ENCODE measurements around the gene PTGER3.
A peak's percentile ranks its signal among the peaks of the same experiment; 100 is the strongest.
"Not testable (repeated sequence)": the region's sequence is repeated elsewhere in the genome, so short reads cannot be mapped to it uniquely, and the experiment has no call there.

PTGER3 gene

GRCh38 chr1:71002709-71003475 lies 44.7 kb downstream of the PTGER3 start:
- no peak for DNase-seq

GRCh38 chr1:71001624-71002023 lies 46.0 kb downstream of the PTGER3 start:
- no peak for DNase-seq

GRCh38 chr1:70997793-70998192 lies 49.8 kb downstream of the PTGER3 start:
- no peak for DNase-seq

DNA sequence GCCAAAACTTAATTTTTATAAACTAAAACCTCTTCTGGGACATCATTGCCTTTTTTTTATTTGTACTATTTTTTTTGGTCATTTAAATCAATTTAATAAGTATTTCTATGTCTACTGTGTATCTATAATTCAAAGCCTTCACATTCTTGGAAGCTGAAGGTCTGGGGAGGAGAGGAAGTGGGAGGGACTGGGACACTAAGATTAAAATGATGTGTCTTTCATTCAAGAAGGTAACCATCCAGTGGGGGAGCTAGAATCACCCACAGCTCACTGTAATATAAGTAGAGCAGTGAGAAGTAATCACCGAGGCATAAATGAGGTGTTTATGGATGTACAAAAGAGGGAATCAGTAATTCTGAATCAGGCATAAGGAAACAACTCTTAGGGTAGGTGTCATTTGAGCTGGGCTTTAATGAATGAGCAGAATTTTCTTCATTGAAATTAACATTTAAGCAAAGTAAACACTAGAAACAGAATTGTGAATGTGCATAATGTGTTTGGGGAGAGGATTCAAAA lies 52.8 kb downstream of the PTGER3 start:
- DNase-seq = no peak

DNA sequence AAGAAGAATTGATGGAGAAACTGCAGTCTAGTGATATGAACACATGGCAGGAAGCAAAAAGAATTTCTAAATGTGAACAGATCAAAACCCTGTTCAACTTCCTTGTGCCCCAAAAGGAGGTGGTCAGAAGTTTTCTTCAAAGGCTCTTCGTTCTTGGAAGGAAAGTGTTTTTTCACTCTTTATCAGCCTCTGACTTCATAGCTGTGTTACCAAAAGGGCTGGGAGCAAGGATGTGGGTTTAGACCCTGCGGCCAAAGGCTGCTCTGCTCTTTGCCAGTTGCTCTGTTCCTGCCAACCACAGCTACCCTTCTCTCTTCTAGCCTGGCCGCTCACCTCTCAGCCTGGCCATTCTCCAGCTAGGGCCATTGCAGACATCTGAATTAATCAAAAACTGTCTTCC lies 53.8 kb downstream of the PTGER3 start:
- DNase-seq = no peak

DNA sequence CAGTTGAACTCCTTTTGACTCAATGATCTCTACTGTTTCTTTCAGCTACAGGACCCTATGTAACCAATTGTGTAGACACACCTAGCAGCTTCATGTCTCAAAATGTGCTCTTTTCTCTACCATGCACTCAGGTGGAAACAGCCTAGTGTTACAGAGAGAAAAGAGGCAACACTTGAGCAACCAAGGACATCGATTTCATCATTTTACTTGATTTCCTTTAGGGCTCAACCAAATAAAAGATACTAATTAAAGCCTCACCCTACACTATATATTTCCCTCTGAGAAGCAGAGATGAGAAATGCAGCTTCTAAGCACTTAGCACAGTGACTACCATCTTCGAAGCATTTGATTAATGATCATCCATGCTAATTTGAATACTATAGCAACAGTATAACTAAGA lies 55.1 kb downstream of the PTGER3 start:
- DNase-seq = no peak

GRCh38 chr1:70990469-70991253 lies 57.0 kb downstream of the PTGER3 start:
- DNase-seq = no peak

GRCh38 chr1:70987497-70987896 lies 60.1 kb downstream of the PTGER3 start:
- no peak for DNase-seq

- not testable (repeated sequence) for DNase-seq
Observed at GRCh38 chr1:70985776-70986225, 61.8 kb downstream of the PTGER3 start.

DNA sequence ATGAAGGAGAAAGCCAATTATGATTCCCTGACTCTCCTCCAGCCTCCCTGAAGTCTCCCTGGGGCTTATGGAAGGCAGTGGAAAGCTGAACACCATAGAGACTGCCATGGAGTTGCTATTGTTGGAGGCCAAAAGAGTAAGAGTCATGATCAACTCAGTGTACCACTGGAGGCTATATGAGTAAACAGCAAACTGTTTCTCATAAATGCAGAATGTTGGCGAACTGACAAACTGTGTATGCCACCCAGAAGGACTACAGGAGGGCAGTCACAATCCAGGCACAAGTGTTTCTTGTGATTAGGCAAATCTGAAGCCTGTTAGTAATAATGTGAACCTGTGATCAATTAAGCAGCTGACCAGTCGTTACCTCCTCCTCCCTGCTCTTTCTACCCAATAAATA lies 62.3 kb downstream of the PTGER3 start:
- not testable (repeated sequence) for DNase-seq

DNA sequence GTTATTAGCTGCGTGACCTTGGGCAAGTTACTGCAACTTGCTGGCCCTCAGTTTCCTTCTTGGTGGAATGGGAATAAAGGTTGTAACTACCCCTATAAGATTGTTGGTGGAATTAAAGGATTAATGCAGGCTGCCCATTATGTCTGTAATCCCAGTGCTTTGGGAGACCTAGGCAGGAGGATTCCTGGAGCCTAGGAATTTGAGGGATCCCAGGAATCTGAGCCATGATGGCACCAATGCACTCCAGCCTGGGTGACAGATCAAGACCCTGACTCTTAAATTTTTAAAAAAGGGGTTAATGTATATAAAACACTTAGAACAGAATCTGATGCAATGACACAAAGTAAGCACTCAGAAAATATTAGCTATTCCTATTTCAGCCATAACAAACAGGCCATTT lies 67.3 kb downstream of the PTGER3 start:
- DNase-seq = no peak

- DNase-seq = no peak
Observed at GRCh38 chr1:70979881-70980280, 67.7 kb downstream of the PTGER3 start.

DNA sequence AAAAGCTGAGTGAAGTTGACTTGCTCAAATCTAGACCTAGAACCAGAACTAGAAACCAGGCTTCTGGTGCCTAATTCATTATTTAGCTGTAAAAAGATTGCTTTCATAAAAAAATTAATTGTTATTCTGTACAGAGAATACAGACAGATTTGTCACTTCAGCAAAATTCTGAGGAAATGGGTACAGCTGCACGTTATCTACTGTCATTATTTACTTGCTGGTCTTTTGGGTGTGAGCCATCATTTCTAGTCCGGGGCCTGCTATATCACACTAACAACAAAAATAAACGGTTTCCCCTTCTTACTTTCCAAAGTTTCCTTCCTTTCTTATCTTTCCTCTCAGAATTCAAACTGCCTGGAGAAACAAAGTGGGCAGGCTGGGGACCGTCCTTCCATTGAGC lies 68.3 kb downstream of the PTGER3 start:
- DNase-seq = no peak

DNA sequence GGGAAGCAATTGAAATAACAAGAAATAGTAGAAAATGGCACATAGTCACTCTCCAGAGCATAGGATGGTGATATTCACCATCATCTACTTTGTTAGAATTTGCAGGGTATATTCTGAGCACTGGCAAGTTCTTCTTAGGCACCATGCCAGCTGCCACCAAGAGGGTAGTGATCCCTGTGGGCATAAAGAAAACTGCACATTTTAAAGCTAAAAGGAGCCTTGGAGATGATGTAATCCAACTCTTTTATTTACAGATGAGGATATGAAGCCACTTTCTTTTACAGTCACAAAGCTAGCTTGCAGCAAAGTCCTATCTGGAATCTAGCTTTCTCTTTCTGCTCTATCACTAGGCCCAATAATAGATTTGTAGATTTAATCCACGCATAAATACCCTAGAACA lies 69.0 kb downstream of the PTGER3 start:
- DNase-seq = no peak

GRCh38 chr1:70977575-70977974 lies 70.0 kb downstream of the PTGER3 start:
- DNase-seq = no peak

- no peak for DNase-seq
Observed at GRCh38 chr1:70977041-70977440, 70.6 kb downstream of the PTGER3 start.

DNA sequence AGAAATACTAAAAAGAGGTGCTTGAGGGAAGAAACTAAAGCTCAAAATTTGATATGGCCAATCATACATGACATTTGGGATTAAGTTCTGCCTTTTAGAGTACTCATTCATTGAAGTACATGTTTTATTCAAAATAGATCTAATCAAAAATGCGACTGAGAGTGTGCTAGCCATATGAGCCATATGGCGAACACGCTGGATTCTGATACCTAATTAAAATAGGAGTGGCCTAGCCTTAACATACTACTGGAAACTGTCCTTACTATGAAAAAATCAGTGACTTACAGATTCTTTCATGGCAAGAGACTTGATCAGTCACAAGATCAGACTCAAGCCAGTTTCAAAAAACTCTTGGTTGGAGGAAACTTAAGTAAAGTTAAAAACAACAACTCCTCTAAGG lies 73.9 kb downstream of the PTGER3 start:
- no peak for DNase-seq

- DNase-seq = no peak
Observed at GRCh38 chr1:70970407-70970806, 77.2 kb downstream of the PTGER3 start.

GRCh38 chr1:70966018-70966638 lies 81.5 kb downstream of the PTGER3 start:
- DNase-seq = peak; percentile 2

- no peak for DNase-seq
Observed at GRCh38 chr1:70963374-70963773, 84.2 kb downstream of the PTGER3 start.

GRCh38 chr1:70961374-70961975 lies 86.1 kb downstream of the PTGER3 start:
- DNase-seq = no peak

- no peak for DNase-seq
Observed at GRCh38 chr1:70948396-70949017, 99.1 kb downstream of the PTGER3 start.

GRCh38 chr1:70947835-70948234 lies 99.8 kb downstream of the PTGER3 start:
- no peak for DNase-seq

All from CD4-positive, alpha-beta T cell treated with Interleukin-4 for 4 hours (primary cell).